Glomerular visceral epithelial cell (primary cell): ENCODE results near the gene RAP1GAP2.

Experiments used
- DNase-seq: peaks from one replicate; pipeline ENCODE4 v3.0.0-alpha.2; 2016; ENCODE audit errors: extremely low spot score

Gene RAP1GAP2

GRCh38 chr17:2853283-2854142 lies 57.3 kb downstream of the RAP1GAP2 start:
- DNase-seq, result no peak

GRCh38 chr17:2854143-2855055 lies 58.2 kb downstream of the RAP1GAP2 start:
- DNase-seq, result no peak

GRCh38 chr17:2855063-2855600 lies 58.9 kb downstream of the RAP1GAP2 start:
- DNase-seq, result no peak

GRCh38 chr17:2856727-2857126 lies 60.5 kb downstream of the RAP1GAP2 start:
- no peak for DNase-seq

GRCh38 chr17:2860045-2860444 lies 63.8 kb downstream of the RAP1GAP2 start:
- no peak for DNase-seq

- DNase-seq, result no peak
Observed at GRCh38 chr17:2860883-2861282, 64.6 kb downstream of the RAP1GAP2 start.

DNA sequence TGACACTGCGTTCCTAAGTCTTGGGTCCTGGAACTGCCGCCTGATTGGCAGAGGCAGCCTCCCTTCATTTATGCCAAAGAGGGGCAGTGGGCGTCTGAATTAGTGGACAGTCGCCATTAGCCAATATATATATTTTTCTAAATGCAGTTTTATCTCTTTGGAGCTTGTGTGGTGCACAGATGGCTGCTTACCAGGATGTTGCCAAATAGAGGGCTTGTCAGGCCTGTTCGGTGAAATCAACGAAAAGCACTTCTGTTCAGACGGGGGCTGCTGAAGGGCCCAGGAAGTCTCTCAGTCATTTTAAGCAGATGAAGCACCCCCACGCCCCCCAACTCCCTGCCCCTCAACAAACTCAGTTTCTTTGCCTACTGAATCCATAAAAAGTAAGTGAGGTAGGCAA lies 66.0 kb downstream of the RAP1GAP2 start:
- DNase-seq, result no peak

GRCh38 chr17:2863204-2863603 lies 67.0 kb downstream of the RAP1GAP2 start:
- DNase-seq, result no peak

DNA sequence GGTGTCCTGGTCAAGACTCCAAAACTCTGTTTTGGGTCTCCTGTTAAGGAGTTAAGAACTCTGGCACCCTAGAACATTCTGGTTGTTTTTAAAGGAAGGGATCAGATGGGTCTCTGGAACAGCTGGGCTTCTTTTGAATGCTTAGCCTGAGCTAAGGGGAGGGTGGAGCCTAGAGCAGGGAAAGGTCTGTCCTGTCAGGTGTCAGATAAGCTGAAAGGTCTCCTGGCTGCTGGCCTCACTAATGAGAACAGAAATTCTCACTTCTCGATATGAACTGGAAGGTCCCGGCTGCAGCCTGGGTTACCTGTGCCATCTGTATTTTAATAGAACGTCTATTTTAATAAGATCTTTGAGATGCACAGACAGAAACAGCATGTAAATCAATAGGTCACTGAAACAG lies 69.0 kb downstream of the RAP1GAP2 start:
- DNase-seq, result no peak

- DNase-seq, result no peak
Observed at GRCh38 chr17:2867441-2868424, 71.5 kb downstream of the RAP1GAP2 start.

- DNase-seq, result no peak
Observed at GRCh38 chr17:2869604-2870003, 73.4 kb downstream of the RAP1GAP2 start.

DNA sequence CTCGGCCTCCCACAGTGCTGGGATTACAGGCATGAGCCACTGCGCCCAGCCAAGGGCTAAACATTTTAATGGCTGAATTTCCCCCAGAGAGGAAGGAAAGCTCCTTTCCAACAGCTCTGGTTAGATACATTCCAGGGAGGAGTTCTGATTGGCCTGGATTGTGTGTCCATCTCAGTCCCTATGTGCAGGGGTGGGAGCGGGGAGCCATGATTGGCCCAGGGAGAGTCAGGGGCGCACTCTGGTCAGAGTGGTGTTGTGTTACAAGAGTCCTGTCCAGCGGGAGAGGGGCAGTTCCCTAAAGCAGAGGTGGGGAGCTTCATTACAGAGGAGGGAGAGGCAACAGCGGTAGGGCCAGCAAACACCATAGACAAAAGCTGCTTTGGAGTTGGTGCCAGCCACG lies 75.0 kb downstream of the RAP1GAP2 start:
- DNase-seq, result no peak

DNA sequence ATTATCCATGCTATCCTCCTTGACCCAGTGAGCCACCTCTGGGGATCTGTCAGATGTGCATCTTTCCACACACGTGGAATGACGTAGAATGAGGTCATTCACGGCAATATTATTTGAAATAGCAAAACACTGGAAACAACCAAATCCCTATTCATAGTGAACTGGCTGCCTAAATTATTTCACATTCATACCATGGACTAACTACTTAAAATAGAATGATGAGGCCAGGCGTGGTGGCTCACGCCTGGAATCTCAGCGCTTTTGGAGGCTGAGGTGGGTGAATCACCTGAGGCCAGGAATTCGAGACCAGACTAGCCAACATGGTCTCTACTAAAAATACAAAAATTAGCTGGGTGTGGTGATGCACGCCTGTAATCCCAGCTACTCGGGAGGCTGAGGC lies 75.5 kb downstream of the RAP1GAP2 start:
- no peak for DNase-seq

GRCh38 chr17:2872282-2872681 lies 76.0 kb downstream of the RAP1GAP2 start:
- DNase-seq, result no peak

GRCh38 chr17:2874189-2874686 lies 78.0 kb downstream of the RAP1GAP2 start:
- DNase-seq, result no peak

- no peak for DNase-seq
Observed at GRCh38 chr17:2875608-2876007, 79.4 kb downstream of the RAP1GAP2 start.

GRCh38 chr17:2876467-2876866 lies 80.2 kb downstream of the RAP1GAP2 start:
- no peak for DNase-seq

DNA sequence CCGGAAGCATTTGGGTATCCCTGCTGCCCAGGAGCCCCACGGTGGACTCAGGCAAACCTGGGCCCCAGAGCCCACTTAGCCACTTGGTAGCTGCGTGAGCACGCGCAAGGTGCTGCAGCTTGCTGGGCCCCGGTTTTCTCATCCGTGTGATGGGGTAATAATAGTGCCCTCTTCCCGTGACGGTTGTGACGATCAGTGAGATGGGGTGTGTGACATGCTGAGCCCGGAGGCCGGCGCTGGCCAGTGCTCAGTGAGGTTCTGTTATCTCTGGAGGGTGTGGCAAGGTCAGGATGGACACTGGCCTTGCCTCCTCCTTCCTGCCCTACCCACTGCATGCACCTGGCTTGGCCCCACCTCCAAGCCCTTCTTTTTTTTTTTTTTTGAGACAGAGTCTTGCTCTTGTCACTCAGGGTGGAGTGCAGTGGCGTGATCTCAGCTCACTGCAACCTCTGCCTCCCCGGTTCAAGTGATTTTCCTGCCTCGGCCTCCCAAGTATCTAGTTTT lies 82.6 kb downstream of the RAP1GAP2 start:
- DNase-seq, result no peak

DNA sequence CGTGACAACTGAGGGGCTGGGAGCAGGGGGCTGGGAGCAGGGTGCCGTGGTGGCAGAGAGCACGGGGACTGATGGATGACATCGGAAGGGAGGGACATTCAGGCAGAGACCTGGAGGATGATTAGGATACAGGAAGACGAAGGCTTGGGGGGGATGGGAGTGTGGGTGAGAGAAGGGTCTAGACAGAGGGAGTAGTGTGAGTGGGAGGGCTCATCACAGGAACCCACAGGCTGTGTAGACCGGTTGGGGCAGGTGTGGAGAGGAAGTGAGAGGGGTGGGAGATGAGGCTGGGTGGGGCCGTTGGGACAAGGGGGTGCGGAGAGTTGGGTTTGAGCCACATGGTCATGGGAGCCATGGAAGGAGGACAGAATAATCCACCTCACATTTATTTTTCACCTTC lies 83.8 kb downstream of the RAP1GAP2 start:
- no peak for DNase-seq

DNA sequence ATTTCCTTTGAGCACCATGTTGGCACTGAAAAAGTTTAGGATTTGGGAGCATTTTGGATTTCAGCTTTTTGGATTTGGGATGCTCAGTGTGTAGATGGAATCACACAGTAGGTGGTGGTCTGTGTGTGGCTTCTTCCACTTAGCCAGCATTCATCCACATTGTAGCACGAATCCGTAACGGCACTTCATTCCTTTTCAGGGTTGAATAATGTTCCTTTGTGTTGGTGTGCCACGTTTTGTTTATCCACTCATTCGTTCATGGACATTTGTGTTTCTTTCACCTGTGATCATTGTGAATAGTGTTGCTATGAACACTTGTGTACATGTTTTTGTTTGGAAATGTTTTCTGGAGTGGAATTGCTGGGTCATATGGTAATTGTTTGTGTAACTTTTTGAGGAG lies 85.1 kb downstream of the RAP1GAP2 start:
- DNase-seq, result no peak
